Neural cell (in vitro differentiated cells): ENCODE results near the gene CAT.

Source experiments
- CTCF ChIP-seq: fragments of 450-650 bp; IDR thresholded peaks from 2 replicates; pipeline ENCODE4 v1.5.1; 2014; ENCODE audit warnings: antibody characterized with exemption, mild to moderate bottlenecking, moderate library complexity; ENCODE audit not compliant: poor library complexity, severe bottlenecking
- EP300 ChIP-seq: fragments of 450-650 bp; conservative IDR thresholded peaks from 2 replicates; pipeline ENCODE4 v1.6.1; 2014; ENCODE audit warnings: antibody characterized with exemption, mild to moderate bottlenecking, moderate library complexity; ENCODE audit not compliant: poor library complexity, severe bottlenecking
- MXI1 ChIP-seq: fragments of 450-650 bp; conservative IDR thresholded peaks from 2 replicates; pipeline ENCODE4 v1.6.1; 2014; ENCODE audit warnings: antibody characterized with exemption, mild to moderate bottlenecking; ENCODE audit not compliant: poor library complexity, severe bottlenecking
- POLR2AphosphoS5 ChIP-seq: IDR thresholded peaks from 2 replicates; pipeline ENCODE4 v1.6.1; 2012
- SMC3 ChIP-seq: fragments of 450-650 bp; conservative IDR thresholded peaks from 2 replicates; pipeline ENCODE4 v1.6.1; 2014; ENCODE audit warnings: antibody characterized with exemption, mild to moderate bottlenecking, moderate library complexity; ENCODE audit not compliant: poor library complexity
- TAF1 ChIP-seq: IDR thresholded peaks from 2 replicates; pipeline ENCODE4 v1.6.1; 2012; ENCODE audit warnings: low read depth

GRCh38 chr11:34451053-34451452 is 12.3 kb downstream of the CAT start:
- TF ChIP-seq CTCF = no peak
- no peak for TF ChIP-seq EP300
- TF ChIP-seq MXI1 = no peak
- TF ChIP-seq TAF1 = no peak
- TF ChIP-seq SMC3 = no peak
- no peak for TF ChIP-seq POLR2AphosphoS5
